ENCODE measurements around the gene TMEM120B. TPM values are rescaled to one million over a fixed set of nuclear protein-coding genes. Genes with fewer than 3 reads are reported as not detected.

Gene TMEM120B
- total RNA-seq, 1 donor from 2014 or later, result 10.3 TPM

GRCh38 chr12:121798787-121799155 is 86.2 kb downstream of the TMEM120B start:
- Mint-ChIP-seq H3K27ac (ENCODE audit: unreplicated experiment) (peak overlapping the region; percentile 84), H3K4me3 (ENCODE audit: unreplicated experiment) (peak overlapping the region; percentile 92), H3K9me3 (ENCODE audit: unreplicated experiment) (no peaks in the 10 kb centered on the region), H3K4me1 (ENCODE audit: unreplicated experiment) (peaks cover 47% of the 10 kb centered on the region), H3K27me3 (ENCODE audit: unreplicated experiment) (peaks cover 40% of the 10 kb centered on the region), H3K36me3 (ENCODE audit: low read depth, unreplicated experiment) (peaks cover 36% of the 10 kb centered on the region)
- no peak for TF ChIP-seq CTCF (IDR thresholded peaks at IDR 0.05; ENCODE audit: unreplicated experiment)
- DNase-seq (ENCODE audit: low spot score), result no peak

- peaks cover 46% of the 10 kb centered on the region for H3K4me1 Mint-ChIP-seq (ENCODE audit: unreplicated experiment)
- peak overlapping the region; percentile 85 for H3K27ac Mint-ChIP-seq (ENCODE audit: unreplicated experiment)
- DNase-seq (ENCODE audit: low spot score), result no peak
- peak overlapping the region; percentile 92 for H3K4me3 Mint-ChIP-seq (ENCODE audit: unreplicated experiment)
- no peaks in the 10 kb centered on the region for H3K9me3 Mint-ChIP-seq (ENCODE audit: unreplicated experiment)
- H3K36me3 Mint-ChIP-seq (ENCODE audit: low read depth, unreplicated experiment), result peaks cover 36% of the 10 kb centered on the region
- peaks cover 40% of the 10 kb centered on the region for H3K27me3 Mint-ChIP-seq (ENCODE audit: unreplicated experiment)
- no peak for TF ChIP-seq CTCF (IDR thresholded peaks at IDR 0.05; ENCODE audit: unreplicated experiment)
Measured at GRCh38 chr12:121799156-121799841, 86.7 kb downstream of the TMEM120B start.

- H3K4me1 Mint-ChIP-seq (ENCODE audit: unreplicated experiment), result peaks cover 39% of the 10 kb centered on the region
Measured at GRCh38 chr12:121799842-121800693, 87.5 kb downstream of the TMEM120B start.

GRCh38 chr12:121800694-121801594 is 88.4 kb downstream of the TMEM120B start:
- DNase-seq (ENCODE audit: low spot score), result no peak
- Mint-ChIP-seq H3K4me1 (ENCODE audit: unreplicated experiment) (peaks cover 39% of the 10 kb centered on the region), H3K36me3 (ENCODE audit: low read depth, unreplicated experiment) (peaks cover 32% of the 10 kb centered on the region), H3K9me3 (ENCODE audit: unreplicated experiment) (no peaks in the 10 kb centered on the region), H3K4me3 (ENCODE audit: unreplicated experiment) (peak overlapping the region; percentile 97), H3K27me3 (ENCODE audit: unreplicated experiment) (peaks cover 36% of the 10 kb centered on the region), H3K27ac (ENCODE audit: unreplicated experiment) (peak overlapping the region; percentile 100)
- TF ChIP-seq CTCF (IDR thresholded peaks at IDR 0.05; ENCODE audit: unreplicated experiment), result no peak

More at GRCh38 chr12:121799842-121800693, 87.5 kb downstream of the TMEM120B start:
- H3K27ac Mint-ChIP-seq (ENCODE audit: unreplicated experiment), result peak overlapping the region; percentile 85
- TF ChIP-seq CTCF (IDR thresholded peaks at IDR 0.05; ENCODE audit: unreplicated experiment), result no peak
- DNase-seq (ENCODE audit: low spot score), result no peak
- peak overlapping the region; percentile 92 for H3K4me3 Mint-ChIP-seq (ENCODE audit: unreplicated experiment)
- peaks cover 36% of the 10 kb centered on the region for H3K27me3 Mint-ChIP-seq (ENCODE audit: unreplicated experiment)
- H3K36me3 Mint-ChIP-seq (ENCODE audit: low read depth, unreplicated experiment), result peaks cover 35% of the 10 kb centered on the region
- H3K9me3 Mint-ChIP-seq (ENCODE audit: unreplicated experiment), result no peaks in the 10 kb centered on the region

Measured in endothelial cell (in vitro differentiated cells).